HCT116 (cell line): ENCODE data around the gene PAX1. TPM values are rescaled to one million over a fixed set of nuclear protein-coding genes. Genes with fewer than 3 reads are reported as not detected.

ENCODE experiments used
- ATAC-seq: fragments of 200-7000 bp; cut with Tn5 transposase; 2 replicates; pipeline ENCODE4 v1.9.1; 2020; ENCODE audit warnings: mild to moderate bottlenecking, moderate library complexity
- BruUV-seq: library from RNA; stranded (reverse); fragments of 400-500 nt; replicated peaks from 2 replicates; lab custom pipeline; 2021; lab: Mats Ljungman, UMichigan
- CTCF ChIA-PET: fragments of 300-600 bp; sonication (Branson Sonifier 250); formaldehyde crosslinking; loops from one replicate; lab custom pipeline; 2021; ENCODE audit warnings: antibody characterized with exemption; lab: Charles Lee
- POLR2A ChIA-PET: fragments of 300-600, 350-600 bp; sonication (Branson Sonifier 250); formaldehyde crosslinking; loops from one replicate; lab custom pipeline; 2021; ENCODE audit warnings: antibody characterized with exemption; lab: Charles Lee
- RAD21 ChIA-PET, 2 experiments: fragments of 300-600 bp; sonication (Branson Sonifier 250); formaldehyde crosslinking; loops; one replicate each; lab custom pipeline; 2023; ENCODE audit warnings: low total read pairs in 2 of 2; ENCODE audit not compliant: uncharacterized antibody in 2 of 2, unreplicated experiment in 2 of 2, low non-redundant PET in 1 of 2; lab: Charles Lee
- DNase-seq: peaks from one replicate; pipeline ENCODE4 v3.0.0-alpha.2; 2010; ENCODE audit warnings: low read depth, low spot score
- H2AFZ ChIP-seq: fragments of 200-600 bp; shearing (Covaris generic), sonication (generic); 2 replicates; pipeline ENCODE4 v1.6.1; 2017; ENCODE audit warnings: low read depth, mixed run types, mixed read lengths, antibody characterized with exemption, low read length; ENCODE audit not compliant: poor library complexity, severe bottlenecking
- H3K27ac ChIP-seq: 2 replicates; pipeline ENCODE4 v1.5.1; 2012; ENCODE audit warnings: low read depth, low read length
- H3K27me3 ChIP-seq: fragments of 200-600 bp; sonication (generic); 2 replicates; pipeline ENCODE4 v1.6.1; 2016; ENCODE audit warnings: mixed run types, low read length, mixed read lengths; ENCODE audit not compliant: insufficient read depth
- H3K36me3 ChIP-seq, 2 experiments: fragments of 200-500 bp in 1 of 2; fragments of 200-600 bp in 1 of 2; sonication (Bioruptor generic) in 1 of 2; sonication (generic) in 1 of 2; 2 replicates each; pipeline versions ENCODE4 v1.5.1 to v1.6.1; 2014 to 2016; ENCODE audit warnings: low read length in 2 of 2, inconsistent platforms in 1 of 2, mixed read lengths in 1 of 2, mixed run types in 1 of 2; ENCODE audit not compliant: insufficient read depth in 2 of 2, control insufficient read depth in 1 of 2
- H3K4me1 ChIP-seq, 2 experiments: fragments of 200-600 bp in 1 of 2; sonication (generic) in 1 of 2; 2 replicates each; pipeline versions ENCODE4 v1.5.1 to v1.6.1; 2012 to 2017; ENCODE audit warnings: low read length in 2 of 2, inconsistent platforms in 1 of 2, mild to moderate bottlenecking in 1 of 2, mixed read lengths in 1 of 2, mixed run types in 1 of 2, moderate library complexity in 1 of 2; ENCODE audit not compliant: insufficient read depth in 2 of 2, control insufficient read depth in 1 of 2
- H3K4me2 ChIP-seq: fragments of 200-600 bp; sonication (generic); 2 replicates; pipeline ENCODE4 v1.6.1; 2017; ENCODE audit warnings: mixed run types, low read length, mixed read lengths
- H3K4me3 ChIP-seq, 2 experiments: fragments of 200-600 bp in 1 of 2; sonication (generic) in 1 of 2; replicated peaks in 1 of 2; 2 replicates each; pipeline ENCODE4 v1.5.1; 2011 to 2016; ENCODE audit warnings: low read length in 2 of 2, control low read depth in 1 of 2, low read depth in 1 of 2, mild to moderate bottlenecking in 1 of 2, mixed read lengths in 1 of 2, mixed run types in 1 of 2
- H3K79me2 ChIP-seq: fragments of 200-600 bp; sonication (generic); 2 replicates; pipeline ENCODE4 v1.6.1; 2017; ENCODE audit warnings: mild to moderate bottlenecking, mixed run types, low read length, moderate library complexity, mixed read lengths; ENCODE audit not compliant: insufficient read depth
- H3K9ac ChIP-seq: fragments of 200-600 bp; sonication (generic); 2 replicates; pipeline ENCODE4 v1.6.1; 2016; ENCODE audit warnings: low read length, mixed read lengths
- H3K9me2 ChIP-seq: fragments of 200-600 bp; sonication (generic), shearing (Covaris generic); 2 replicates; pipeline ENCODE4 v1.6.1; 2017; ENCODE audit warnings: mixed run types, mild to moderate bottlenecking, moderate library complexity; ENCODE audit not compliant: insufficient read depth
- H3K9me3 ChIP-seq, 2 experiments: fragments of 200-500 bp in 1 of 2; fragments of 200-600 bp in 1 of 2; sonication (Bioruptor generic) in 1 of 2; sonication (generic) in 1 of 2; 2 replicates each; pipeline ENCODE4 v1.6.1; 2014 to 2017; ENCODE audit warnings: low read length in 2 of 2, mixed read lengths in 2 of 2, inconsistent platforms in 1 of 2, low read depth in 1 of 2, mild to moderate bottlenecking in 1 of 2, mixed run types in 1 of 2, moderate library complexity in 1 of 2; ENCODE audit not compliant: control insufficient read depth in 1 of 2, insufficient read depth in 1 of 2
- H4K20me1 ChIP-seq: fragments of 200-600 bp; sonication (generic), shearing (Covaris generic); 2 replicates; pipeline ENCODE4 v1.6.1; 2017; ENCODE audit warnings: mixed run types, mild to moderate bottlenecking, moderate library complexity; ENCODE audit not compliant: insufficient read depth
- CBX3 ChIP-seq: IDR thresholded peaks from 2 replicates; pipeline ENCODE4 v1.6.1; 2012; ENCODE audit warnings: low read depth
- CEBPB ChIP-seq: IDR thresholded peaks from 2 replicates; pipeline ENCODE4 v1.6.1; 2012; ENCODE audit warnings: low read depth
- FOSL1 ChIP-seq: IDR thresholded peaks from 2 replicates; pipeline ENCODE4 v1.6.1; 2012; ENCODE audit warnings: low read depth
- JUND ChIP-seq: IDR thresholded peaks from 2 replicates; pipeline ENCODE4 v1.6.1; 2012
- POLR2A ChIP-seq: IDR thresholded peaks from 2 replicates; pipeline ENCODE4 v1.7.0; 2011; ENCODE audit warnings: borderline replicate concordance; ENCODE audit not compliant: insufficient read depth, insufficient read length; ENCODE audit errors: extremely low read depth
- POLR2AphosphoS5 ChIP-seq: IDR thresholded peaks from 2 replicates; pipeline ENCODE4 v1.6.1; 2011; ENCODE audit warnings: mild to moderate bottlenecking, low read depth, low read length, moderate library complexity
- RAD21 ChIP-seq: IDR thresholded peaks from 2 replicates; pipeline ENCODE4 v1.6.1; 2012; ENCODE audit warnings: low read depth, mild to moderate bottlenecking
- REST ChIP-seq: IDR thresholded peaks from 2 replicates; pipeline ENCODE4 v1.6.1; 2012; ENCODE audit warnings: low read depth
- SP1 ChIP-seq: IDR thresholded peaks from 2 replicates; pipeline ENCODE4 v1.6.1; 2012; ENCODE audit warnings: low read depth
- SRF ChIP-seq: IDR thresholded peaks from 2 replicates; pipeline ENCODE4 v1.6.1; 2012; ENCODE audit warnings: low read depth
- TCF7L2 ChIP-seq: IDR thresholded peaks from 2 replicates; pipeline ENCODE4 v1.7.0; 2011; ENCODE audit warnings: borderline replicate concordance, inconsistent platforms; ENCODE audit not compliant: insufficient read depth, insufficient read length; ENCODE audit errors: extremely low read depth
- ZFX ChIP-seq: fragments of 450-650 bp; IDR thresholded peaks from 2 replicates; pipeline ENCODE4 v1.6.1; 2017
- ZNF274 ChIP-seq: fragments of 200-500 bp; sonication (Bioruptor generic); IDR thresholded peaks from 2 replicates; pipeline ENCODE4 v1.6.1; 2014; ENCODE audit warnings: mild to moderate bottlenecking, low read depth, low read length, inconsistent platforms
- intact Hi-C: fragments of 100-400 bp; cut with micrococcal nuclease; formaldehyde crosslinking; loops from 2 replicates; pipeline ENCODE4 v1.10.0; 2022
- total RNA-seq: library from RNA; stranded (reverse); gene quantifications from one replicate; pipeline ENCODE4 v1.2.1, GENCODE V29; 2021; ENCODE audit not compliant: unreplicated experiment
- TF ChIP-seq, protein P1 (sequence below): IDR thresholded peaks from 2 replicates; pipeline ENCODE4 v1.6.1; 2012
- TF ChIP-seq, protein P2 (sequence below), 3 experiments: fragments of 200-600 bp in 1 of 3; sonication (generic) in 1 of 3; IDR thresholded peaks in 2 of 3; conservative IDR thresholded peaks in 1 of 3; 2 replicates each; pipeline ENCODE4 v1.5.1; 2012 to 2017; ENCODE audit warnings: low read depth in 2 of 3, low read length in 2 of 3, antibody characterized with exemption in 1 of 3, borderline replicate concordance in 1 of 3, control low read depth in 1 of 3, mild to moderate bottlenecking in 1 of 3, mixed read lengths in 1 of 3, mixed run types in 1 of 3, moderate library complexity in 1 of 3; ENCODE audit not compliant: insufficient read depth in 1 of 3
- TF ChIP-seq, protein P3 (sequence below): IDR thresholded peaks from 2 replicates; pipeline ENCODE4 v1.6.1; 2012

PAX1 gene
- total RNA-seq, 1 experiment from 2014 or later = not detected

GRCh38 chr20:21661488-21662055 is 43.9 kb upstream of the PAX1 start:
- no peak overlapping the region for H3K27ac ChIP-seq
- no peaks in the 10 kb centered on the region for H3K9me3 ChIP-seq
- RAD21 ChIA-PET = no interaction called here
- H3K27me3 ChIP-seq = no peaks in the 10 kb centered on the region
- H3K4me2 ChIP-seq = no peak overlapping the region
- H3K36me3 ChIP-seq = no peaks in the 10 kb centered on the region
- DNase-seq (no peak), ATAC-seq (no peak)
- no peak overlapping the region for H3K4me3 ChIP-seq
- H3K4me1 ChIP-seq = no peaks in the 10 kb centered on the region
- BruUV-seq = no TSS peak
- CTCF ChIA-PET = no interaction called here
- H3K9ac ChIP-seq = no peak overlapping the region
- TF ChIP-seq SRF (no peak), CBX3 (no peak), FOSL1 (no peak), JUND (no peak), POLR2AphosphoS5 (no peak), CEBPB (no peak), POLR2A (no peak), SP1 (no peak), ZNF274 (no peak), TCF7L2 (no peak), REST (no peak), RAD21 (no peak), ZFX (no peak)
- TF ChIP-seq, protein P1, sequence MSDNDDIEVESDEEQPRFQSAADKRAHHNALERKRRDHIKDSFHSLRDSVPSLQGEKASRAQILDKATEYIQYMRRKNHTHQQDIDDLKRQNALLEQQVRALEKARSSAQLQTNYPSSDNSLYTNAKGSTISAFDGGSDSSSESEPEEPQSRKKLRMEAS = no peak
- TF ChIP-seq, protein P2, sequence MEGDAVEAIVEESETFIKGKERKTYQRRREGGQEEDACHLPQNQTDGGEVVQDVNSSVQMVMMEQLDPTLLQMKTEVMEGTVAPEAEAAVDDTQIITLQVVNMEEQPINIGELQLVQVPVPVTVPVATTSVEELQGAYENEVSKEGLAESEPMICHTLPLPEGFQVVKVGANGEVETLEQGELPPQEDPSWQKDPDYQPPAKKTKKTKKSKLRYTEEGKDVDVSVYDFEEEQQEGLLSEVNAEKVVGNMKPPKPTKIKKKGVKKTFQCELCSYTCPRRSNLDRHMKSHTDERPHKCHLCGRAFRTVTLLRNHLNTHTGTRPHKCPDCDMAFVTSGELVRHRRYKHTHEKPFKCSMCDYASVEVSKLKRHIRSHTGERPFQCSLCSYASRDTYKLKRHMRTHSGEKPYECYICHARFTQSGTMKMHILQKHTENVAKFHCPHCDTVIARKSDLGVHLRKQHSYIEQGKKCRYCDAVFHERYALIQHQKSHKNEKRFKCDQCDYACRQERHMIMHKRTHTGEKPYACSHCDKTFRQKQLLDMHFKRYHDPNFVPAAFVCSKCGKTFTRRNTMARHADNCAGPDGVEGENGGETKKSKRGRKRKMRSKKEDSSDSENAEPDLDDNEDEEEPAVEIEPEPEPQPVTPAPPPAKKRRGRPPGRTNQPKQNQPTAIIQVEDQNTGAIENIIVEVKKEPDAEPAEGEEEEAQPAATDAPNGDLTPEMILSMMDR (IDR thresholded peaks at IDR 0.05 in 2 of 3, conservative IDR thresholded peaks at IDR 0.05 in 1 of 3; ENCODE audit: borderline replicate concordance in 1 of 3, insufficient read depth in 1 of 3, low read depth in 2 of 3, low read length in 2 of 3) = no peak
- TF ChIP-seq, protein P3, sequence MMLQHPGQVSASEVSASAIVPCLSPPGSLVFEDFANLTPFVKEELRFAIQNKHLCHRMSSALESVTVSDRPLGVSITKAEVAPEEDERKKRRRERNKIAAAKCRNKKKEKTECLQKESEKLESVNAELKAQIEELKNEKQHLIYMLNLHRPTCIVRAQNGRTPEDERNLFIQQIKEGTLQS = no peak
- no peaks in the 10 kb centered on the region for H3K79me2 ChIP-seq
- H3K9me2 ChIP-seq = no peaks in the 10 kb centered on the region
- no peaks in the 10 kb centered on the region for H4K20me1 ChIP-seq
- intact Hi-C loops = no loop called here
- POLR2A ChIA-PET = no interaction called here
- H2AFZ ChIP-seq = no peak overlapping the region
